ENCODE results near the gene EID3. TPM values are rescaled to one million over a fixed set of nuclear protein-coding genes. Genes with fewer than 3 reads are reported as not detected.

Gene EID3
- total and polyA plus RNA-seq, 9 of the 15 experiments (the other 6 are each of a cell fraction or from before 2014, with no cell fraction given): 0.07 to 3.5 (median 0.42) TPM

GRCh38 chr12:104316936-104317335, 13.4 kb downstream of the EID3 start (continued):
- no peak for TF ChIP-seq BMI1 (IDR thresholded peaks at IDR 0.05; ENCODE audit: low read length)
- no peak for TF ChIP-seq ZNF398 (CRISPR knock-in tag; IDR thresholded peaks at IDR 0.05)
- TF ChIP-seq ATF4 (CRISPR knock-in tag; IDR thresholded peaks at IDR 0.05): no peak

GRCh38 chr12:104317538-104318210, 14.1 kb downstream of the EID3 start:
- Histone ChIP-seq H3K4me1 (replicated peaks in 1 of 2; ENCODE audit: control insufficient read depth in 2 of 2, insufficient read depth in 2 of 2, low read length in 2 of 2) (no peaks in the 10 kb centered on the region), H3K4me3 (no peak overlapping the region), H4K20me1 (replicated peaks; ENCODE audit: control insufficient read depth, insufficient read depth, low read length) (no peaks in the 10 kb centered on the region; the same call in 1 of the 2 replicates), H3K9ac (ENCODE audit: insufficient read depth in 1 of 2, low read depth in 2 of 2, low read length in 2 of 2) (no peak overlapping the region), H3K9me1 (ENCODE audit: control insufficient read depth, insufficient read depth, low read length) (no peaks in the 10 kb centered on the region), H3K27me3 (ENCODE audit: control insufficient read depth in 2 of 2, insufficient read depth in 2 of 2, low read length in 2 of 2) (no peaks in the 10 kb centered on the region), H3K27ac (ENCODE audit: extremely low read depth, low read depth, low read length) (no peak overlapping the region), H2AFZ (ENCODE audit: low read depth, low read length) (no peak overlapping the region), H3K36me3 (ENCODE audit: control insufficient read depth, insufficient read depth, low read length) (peaks cover 96% of the 10 kb centered on the region), H3K9me3 (replicated peaks; ENCODE audit: control insufficient read depth, insufficient read depth, low read depth, low read length) (no peaks in the 10 kb centered on the region), H3K4me2 (ENCODE audit: insufficient read depth, low read length) (no peak overlapping the region), H3K79me2 (ENCODE audit: control insufficient read depth, insufficient read depth, low read length) (peaks cover 15% of the 10 kb centered on the region; the same call in 2 of the 3 replicates)
- FAIRE-seq (no peak), DNase-seq (ENCODE audit: extremely low read depth in 1 of 4, low spot score in 3 of 4) (no peak), ATAC-seq (no peak)
- no TSS peak for BruUV-seq (replicated peaks)
- intact Hi-C loops (cut with micrococcal nuclease): no loop called here
- in situ Hi-C loops (cut with MboI): no loop called here
- WGBS (ENCODE audit: insufficient coverage, low coverage, missing lambda C conversion rate): 95% methylated on average over 7 of the region's 7 CpGs
- ChIA-PET CTCF (ENCODE audit: low intra/inter-chr PET ratio) (no interaction called here), POLR2A (interaction anchor here (0.8 to 2.1 kb wide), 5 partner anchors 9 to 131 kb away, joined by 3 to 11 read pairs (median 3); partner anchors contain the start of gene EID3)
- TF ChIP-seq HMGXB4 (CRISPR knock-in tag; IDR thresholded peaks at IDR 0.05): no peak
- TF ChIP-seq SMAD3 (CRISPR knock-in tag; conservative IDR thresholded peaks at IDR 0.05): no peak
- TF ChIP-seq ZBTB9 (CRISPR knock-in tag; IDR thresholded peaks at IDR 0.05): no peak
- TF ChIP-seq HCFC1 (IDR thresholded peaks at IDR 0.05; ENCODE audit: low read depth, low read length): no peak
- no peak for TF ChIP-seq ZEB2 (IDR thresholded peaks at IDR 0.05)
- no peak for TF ChIP-seq ZNF239 (CRISPR knock-in tag; IDR thresholded peaks at IDR 0.05)
- no peak for TF ChIP-seq E2F3 (CRISPR knock-in tag; IDR thresholded peaks at IDR 0.05)
- no peak for TF ChIP-seq RCOR1 (IDR thresholded peaks at IDR 0.05; ENCODE audit: borderline replicate concordance in 1 of 2, low read depth in 2 of 2, low read length in 2 of 2)
- TF ChIP-seq HOXB6 (CRISPR knock-in tag; IDR thresholded peaks at IDR 0.05; ENCODE audit: borderline replicate concordance): no peak
- no peak for TF ChIP-seq ZNF764 (CRISPR knock-in tag; IDR thresholded peaks at IDR 0.05; ENCODE audit: low read depth)
- TF ChIP-seq SMARCB1 (IDR thresholded peaks at IDR 0.05; ENCODE audit: insufficient read length, low read depth): no peak
